ENCODE data around the gene RBP4.

The RBP4 gene

GRCh38 chr10:93570383-93570782 lies 30.7 kb downstream of the RBP4 start:
- no peak overlapping the region for H3K4me3 ChIP-seq (replicated peaks; ENCODE audit: low read depth, low read length)
- DNase-seq (ENCODE audit: extremely low read depth, low read depth): no peak
- TF ChIP-seq CTCF (IDR thresholded peaks at IDR 0.05; ENCODE audit: low read depth, low read length, missing control alignments): no peak

- TF ChIP-seq CTCF (IDR thresholded peaks at IDR 0.05; ENCODE audit: low read depth, low read length, missing control alignments): no peak
- no peak overlapping the region for H3K4me3 ChIP-seq (replicated peaks; ENCODE audit: low read depth, low read length)
- no peak for DNase-seq (ENCODE audit: extremely low read depth, low read depth)
Measured at GRCh38 chr10:93568105-93568390, 33.0 kb downstream of the RBP4 start.

- H3K4me3 ChIP-seq (replicated peaks; ENCODE audit: low read depth, low read length): no peak overlapping the region
- no peak for TF ChIP-seq CTCF (IDR thresholded peaks at IDR 0.05; ENCODE audit: low read depth, low read length, missing control alignments)
- DNase-seq (ENCODE audit: extremely low read depth, low read depth): no peak
Measured at GRCh38 chr10:93567277-93568104, 33.5 kb downstream of the RBP4 start.

- H3K4me3 ChIP-seq (replicated peaks; ENCODE audit: low read depth, low read length): no peak within 1 kb of the TSS
- DNase-seq (ENCODE audit: extremely low read depth, low read depth): no peak
- no peak for TF ChIP-seq CTCF (IDR thresholded peaks at IDR 0.05; ENCODE audit: low read depth, low read length, missing control alignments)
Measured at GRCh38 chr10:93566435-93567276, 34.4 kb downstream of the RBP4 start, which contains the start of gene FFAR4. TSS of gene FFAR4 (plus strand) at chr10:93566665. CDS start at chr10:93566721, 56 bp downstream.

- no peak for TF ChIP-seq CTCF (IDR thresholded peaks at IDR 0.05; ENCODE audit: low read depth, low read length, missing control alignments)
- H3K4me3 ChIP-seq (replicated peaks; ENCODE audit: low read depth, low read length): no peak overlapping the region
- DNase-seq (ENCODE audit: extremely low read depth, low read depth): no peak
Measured at GRCh38 chr10:93565446-93565845, 35.6 kb downstream of the RBP4 start.

GRCh38 chr10:93560541-93560940 lies 40.5 kb downstream of the RBP4 start:
- no peak for TF ChIP-seq CTCF (IDR thresholded peaks at IDR 0.05; ENCODE audit: low read depth, low read length, missing control alignments)
- H3K4me3 ChIP-seq (replicated peaks; ENCODE audit: low read depth, low read length): no peak overlapping the region
- no peak for DNase-seq (ENCODE audit: extremely low read depth, low read depth)
